HG02970 (cell line): ENCODE results near the gene ETV1.
A peak's percentile ranks its signal among the peaks of the same experiment; 100 is the strongest.

Experiments used
- ATAC-seq: cut with Tn5 transposase; IDR thresholded peaks from one replicate; pipeline ENCODE4 v1.9.1; 2021; ENCODE audit warnings: mild to moderate bottlenecking, moderate library complexity, moderate number of reproducible peaks; ENCODE audit not compliant: unreplicated experiment, low FRiP score

The ETV1 gene

DNA sequence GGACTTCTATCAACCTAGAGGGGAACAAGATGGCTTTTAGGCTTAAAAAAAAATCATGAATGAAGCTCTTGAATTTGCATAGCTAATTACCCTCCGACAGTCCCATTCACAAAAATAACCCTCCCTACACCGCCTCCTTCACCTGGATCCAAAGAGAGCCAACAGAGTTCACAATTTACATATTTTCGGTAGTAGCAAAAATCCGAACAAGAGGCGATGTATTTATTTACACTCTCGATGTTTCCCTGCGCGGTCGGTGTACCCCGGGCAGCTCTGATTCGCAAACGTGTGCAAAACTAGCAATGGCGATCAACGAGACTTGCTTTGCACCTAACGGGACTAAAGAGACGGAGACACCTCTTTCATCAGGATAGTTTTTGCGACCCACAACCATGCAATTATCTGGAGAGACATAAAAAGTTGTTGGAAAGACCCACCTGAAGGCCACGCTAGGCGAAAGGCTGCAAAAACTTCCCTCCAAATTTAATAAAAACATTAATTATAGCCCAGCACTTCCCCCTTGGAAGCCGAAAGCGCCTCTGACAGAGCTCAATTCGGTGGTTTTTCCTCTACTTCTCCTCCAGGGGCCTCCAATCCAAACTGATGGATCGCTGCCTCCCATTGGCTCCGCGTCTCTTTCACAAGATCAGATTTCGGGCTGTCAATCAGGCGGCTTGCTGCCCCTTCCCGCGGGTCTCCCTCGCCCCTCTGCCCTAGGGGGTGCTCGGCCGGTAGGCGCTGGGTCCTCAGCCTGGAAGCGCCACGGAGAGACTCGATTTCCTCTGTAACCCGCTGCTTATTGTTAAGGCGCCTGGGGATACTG is at the start of gene ETV1:
TSS of gene ETV1 (minus strand) at position 541 of the 823 bp plus-strand sequence. CDS start 614 bp downstream, outside the sequence.
- no peak for ATAC-seq

GRCh38 chr7:14024406-14024805 is 34.9 kb upstream of the ETV1 start:
- no peak for ATAC-seq

DNA sequence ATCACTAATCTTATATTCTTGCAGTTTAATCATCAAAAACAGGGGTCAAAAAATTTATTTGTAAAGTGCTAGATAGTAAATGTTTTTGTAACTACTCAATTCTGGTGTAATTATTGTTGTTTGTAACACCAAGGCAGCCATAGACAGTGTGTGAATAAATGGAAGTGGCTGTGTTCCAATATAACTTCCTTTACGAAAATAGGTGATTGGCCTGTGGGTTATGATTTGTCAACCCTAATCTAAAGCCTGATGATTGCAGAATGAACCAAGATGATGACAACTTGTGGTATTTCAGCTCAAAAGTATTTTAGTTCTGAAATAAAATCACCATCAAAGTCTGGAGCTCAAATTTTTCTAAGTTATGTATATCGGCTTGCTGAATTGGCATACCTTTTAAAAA is 34.4 kb upstream of the ETV1 start:
- no peak for ATAC-seq

DNA sequence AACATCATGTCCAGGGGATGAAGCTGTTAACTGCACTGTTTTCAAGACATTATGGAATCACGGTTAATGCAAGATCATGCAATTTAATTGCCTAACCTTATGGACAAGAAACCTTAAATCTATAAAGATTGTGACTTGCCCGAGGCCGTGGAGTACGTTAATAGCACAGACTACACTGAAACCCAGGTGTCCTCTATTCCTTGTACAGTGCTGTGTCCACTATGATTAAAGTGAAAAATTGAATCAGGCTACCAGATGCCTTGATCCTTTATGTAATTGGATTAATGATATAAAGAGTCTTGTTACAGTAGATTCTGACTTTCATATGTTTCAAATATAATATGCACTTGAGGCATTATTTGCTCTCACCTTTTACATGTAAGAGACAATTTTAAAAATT is 33.9 kb upstream of the ETV1 start:
- ATAC-seq: no peak

DNA sequence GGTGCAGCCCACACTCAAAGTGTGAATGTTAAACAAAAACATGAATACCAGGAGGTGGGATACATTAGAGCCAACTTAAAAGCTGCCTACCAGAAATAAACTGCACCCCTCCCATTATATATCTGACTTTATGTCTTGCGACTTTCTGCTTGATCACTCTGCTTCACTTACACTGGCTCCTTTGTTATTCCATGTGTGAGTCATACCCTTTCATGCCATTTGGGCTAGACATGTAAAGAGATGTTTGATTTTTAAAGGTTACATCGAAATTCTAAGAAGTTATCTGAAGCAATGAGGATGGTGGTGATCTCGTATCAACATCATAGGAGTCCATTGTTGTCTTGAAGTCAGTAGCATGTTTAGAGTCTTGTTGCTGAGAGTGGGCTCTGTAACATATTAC is 31.6 kb upstream of the ETV1 start:
- ATAC-seq: no peak

DNA sequence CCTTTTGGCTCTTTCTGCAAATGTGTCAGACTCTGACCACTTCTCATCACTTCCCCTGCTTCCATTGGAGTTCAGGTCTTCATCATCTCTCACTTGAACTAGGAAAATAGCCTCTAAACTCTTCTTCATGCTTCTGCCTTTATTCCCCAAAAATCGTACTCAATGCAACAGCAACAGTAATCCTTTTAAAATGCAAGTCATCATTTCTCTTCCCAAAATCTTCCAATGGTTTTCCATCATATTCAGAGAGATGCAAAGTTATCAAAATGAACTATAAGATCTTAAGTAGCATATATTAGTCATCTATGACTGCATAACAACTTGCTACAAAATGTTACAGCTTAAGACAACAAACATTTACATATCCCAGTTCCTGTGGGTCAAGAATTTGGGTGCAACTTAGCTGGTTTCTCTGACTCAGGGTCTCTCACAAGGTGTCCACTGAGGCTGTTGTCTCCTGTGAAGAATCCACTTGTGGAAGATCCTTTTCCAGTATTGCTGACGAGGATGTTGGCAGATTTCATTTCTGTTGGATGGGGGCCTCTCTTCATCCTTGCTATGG is 31.0 kb upstream of the ETV1 start:
- no peak for ATAC-seq

GRCh38 chr7:14018751-14019150 is 29.3 kb upstream of the ETV1 start:
- no peak for ATAC-seq

DNA sequence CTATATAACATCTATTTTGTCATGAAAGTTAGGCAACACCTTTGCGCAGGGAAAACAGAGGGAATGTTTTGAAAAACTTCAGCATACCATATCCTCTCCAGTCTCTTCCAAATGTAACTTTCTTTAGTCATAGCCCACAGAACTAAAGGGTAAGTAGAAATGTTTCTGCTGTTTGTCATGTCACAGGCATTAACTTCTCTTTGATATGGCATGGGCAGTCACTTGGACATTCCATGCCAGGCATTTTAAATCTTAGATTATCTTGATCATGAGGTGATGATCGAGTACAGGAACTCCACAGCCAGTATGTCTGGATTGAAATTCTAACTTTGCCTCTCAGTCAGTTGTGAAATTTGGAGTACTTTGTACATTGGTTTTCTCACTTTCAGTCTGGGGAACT is 27.5 kb upstream of the ETV1 start:
- ATAC-seq: no peak

DNA sequence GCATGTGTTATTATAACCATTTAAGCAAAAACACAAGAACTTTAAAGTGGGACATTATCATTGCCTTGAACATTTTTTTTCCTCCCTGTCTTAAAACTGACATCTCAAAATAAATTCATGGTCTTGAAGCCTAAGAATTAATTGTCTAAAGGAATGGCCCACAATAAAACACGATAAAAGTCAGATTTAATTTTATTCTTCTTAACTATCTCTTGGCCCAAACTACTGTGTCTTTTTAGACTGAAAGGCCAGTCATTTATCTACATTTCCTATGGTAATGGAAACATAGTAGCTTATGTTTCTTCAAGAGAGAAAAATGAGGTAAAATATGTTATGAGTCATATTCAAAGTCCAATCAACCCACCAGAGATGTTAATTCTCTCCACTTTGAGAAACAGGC is 24.4 kb upstream of the ETV1 start:
- ATAC-seq: no peak

DNA sequence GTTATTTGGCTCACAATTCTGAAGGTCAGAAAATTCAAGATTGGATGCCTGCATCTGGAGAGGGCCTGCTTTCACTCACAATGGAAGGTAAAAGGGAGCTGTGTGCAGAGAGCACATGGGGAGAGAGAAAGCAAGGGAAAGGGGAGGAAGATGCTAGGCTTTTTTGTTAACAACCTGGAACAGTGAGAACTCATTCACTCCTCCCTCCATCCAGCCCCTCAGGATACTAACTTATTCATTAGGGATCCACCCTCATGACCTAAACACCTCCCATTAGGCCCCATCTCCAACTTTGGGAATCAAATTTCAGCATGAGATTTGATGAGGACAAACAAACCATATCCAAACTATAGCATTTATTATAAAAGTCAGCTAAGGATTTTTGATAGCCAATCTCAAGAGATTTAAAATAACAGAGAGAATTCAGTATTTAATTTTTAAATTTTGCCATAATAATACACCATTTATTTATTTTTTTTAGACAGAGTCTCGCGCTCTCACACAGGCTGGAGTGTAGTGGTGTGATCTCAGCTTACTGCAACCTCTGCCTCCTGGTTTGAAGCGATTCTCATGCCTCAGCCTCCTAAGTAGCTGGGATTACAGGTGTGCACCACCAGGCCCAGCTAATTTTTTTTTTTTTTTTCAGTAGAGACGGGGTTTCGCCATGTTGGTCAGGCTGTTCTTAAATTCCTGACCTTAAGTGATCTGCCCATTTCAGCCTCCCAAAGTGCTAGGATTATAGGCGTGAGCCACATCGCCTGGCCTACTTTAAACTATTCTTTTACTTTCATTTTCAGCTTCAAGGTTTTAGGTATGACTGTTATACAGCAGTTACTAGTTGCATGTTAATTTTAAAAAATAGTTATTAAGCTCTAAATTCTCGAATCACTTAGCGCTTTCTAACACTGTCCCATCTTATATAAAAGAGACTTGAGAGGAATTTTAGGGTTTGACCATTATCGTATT is 20.3 kb upstream of the ETV1 start:
- no peak for ATAC-seq

- ATAC-seq: no peak
Measured at GRCh38 chr7:14001139-14001538, 11.7 kb upstream of the ETV1 start.

GRCh38 chr7:14000247-14000646 is 10.8 kb upstream of the ETV1 start:
- ATAC-seq: no peak

GRCh38 chr7:13998866-13999265 is 9.4 kb upstream of the ETV1 start:
- ATAC-seq: no peak

GRCh38 chr7:13992596-13992964 is 3.1 kb upstream of the ETV1 start:
- no peak for ATAC-seq

DNA sequence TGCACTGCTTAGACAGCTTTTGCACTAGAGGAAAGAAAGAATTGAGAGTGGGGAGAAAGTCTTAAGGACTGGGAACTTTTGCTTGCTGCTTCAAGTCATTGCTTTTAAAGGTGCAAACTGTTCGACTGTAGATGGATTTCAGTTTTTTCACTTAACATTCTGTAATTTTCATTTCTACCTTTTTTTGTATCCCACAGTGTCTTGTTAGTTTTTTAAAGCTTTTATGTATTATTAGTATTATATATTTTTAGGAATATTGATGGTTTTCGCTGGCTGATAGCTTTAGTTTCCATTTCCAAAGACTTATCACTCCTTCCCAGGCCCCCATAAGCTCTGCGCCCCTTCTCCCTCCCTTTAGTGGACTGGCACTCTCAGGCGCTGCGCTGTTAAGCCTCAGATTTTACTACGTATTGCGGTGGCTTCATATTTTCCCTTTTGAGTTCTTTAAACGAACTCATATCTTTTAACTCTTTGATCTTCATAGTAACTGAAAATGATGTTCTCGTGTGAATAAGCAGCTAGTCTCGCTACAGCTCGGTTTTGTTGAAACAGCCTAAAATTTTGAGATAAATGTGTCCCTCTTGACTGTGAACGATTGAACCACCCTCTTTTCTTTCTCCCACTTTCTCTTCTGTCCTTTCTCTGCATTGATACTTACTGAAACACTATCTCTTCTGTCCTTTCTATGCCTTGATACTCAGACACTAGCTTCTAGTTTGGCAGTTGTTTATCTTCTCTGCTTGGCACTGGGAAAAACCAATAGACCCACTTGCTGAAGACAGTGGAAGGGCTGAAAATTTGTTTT is 2.5 kb upstream of the ETV1 start:
- ATAC-seq: no peak

DNA sequence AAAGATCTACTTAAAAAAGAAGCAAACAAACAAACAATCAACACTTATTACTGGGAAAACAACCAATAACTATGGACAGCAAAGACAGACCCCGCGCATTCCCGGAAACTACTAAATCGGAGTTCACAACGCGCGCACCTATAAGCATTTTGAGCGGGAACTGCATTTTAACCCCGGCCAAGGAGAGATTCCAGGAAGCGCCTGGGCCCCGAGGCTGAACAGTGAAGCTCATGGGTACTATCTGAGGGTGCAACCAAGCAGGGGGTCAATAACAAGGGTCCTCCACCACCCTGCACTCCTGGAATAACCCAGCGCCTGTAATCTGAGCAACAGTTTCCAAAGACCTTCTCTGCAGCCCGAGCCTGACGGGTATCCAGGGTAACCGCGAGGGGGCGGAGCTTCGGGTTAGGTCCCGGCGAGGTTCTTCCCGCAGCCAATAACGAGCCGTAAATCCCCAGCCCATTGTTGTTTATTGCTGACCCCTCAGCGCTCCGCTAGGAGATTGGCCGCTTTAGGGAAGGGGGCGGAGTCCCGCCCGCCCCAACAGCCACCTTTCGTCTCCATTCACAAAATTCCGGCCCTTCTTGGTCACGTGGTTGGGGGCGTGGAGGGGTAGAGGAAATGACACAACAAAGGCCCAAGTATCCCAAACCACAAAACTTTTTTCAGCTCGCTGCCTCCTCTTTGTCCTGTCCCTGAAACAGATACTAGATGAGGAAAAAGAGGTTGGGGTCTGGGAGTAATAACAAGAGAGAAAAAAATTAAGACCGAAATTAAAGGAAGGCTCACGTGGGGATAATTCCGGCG is 1.7 kb upstream of the ETV1 start:
- ATAC-seq: peak; percentile 80

DNA sequence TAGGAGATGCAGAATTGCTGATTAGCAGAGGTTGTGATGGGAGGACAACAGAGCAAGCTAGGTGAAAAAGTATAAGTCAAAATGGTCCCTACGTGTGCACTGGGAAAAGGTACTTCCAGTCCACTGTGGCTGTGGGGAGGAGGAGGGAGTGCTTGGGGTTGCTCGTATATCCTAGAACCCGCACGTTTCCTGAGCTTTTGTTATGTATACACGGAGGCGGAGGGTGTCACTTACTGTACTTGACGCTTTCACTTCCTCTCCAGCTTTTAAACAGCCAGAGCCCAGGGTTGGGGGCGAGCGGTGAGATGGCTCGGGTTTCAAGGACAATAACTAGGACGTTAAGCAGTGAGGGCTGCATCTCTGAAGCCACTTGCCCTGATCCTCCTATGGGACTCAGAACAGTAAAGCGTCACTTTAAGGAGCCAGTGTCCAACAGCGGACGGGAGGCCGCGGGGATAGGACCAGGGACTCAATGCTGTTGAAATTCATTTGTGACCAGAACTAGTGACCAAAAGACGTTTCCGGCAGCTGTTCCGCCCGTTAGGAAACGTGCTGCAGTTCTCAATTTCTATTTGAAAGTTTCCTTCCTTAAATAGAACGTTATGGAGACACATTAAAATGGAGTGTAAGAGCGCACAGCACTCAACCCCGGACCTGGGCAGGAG is 985 bp upstream of the ETV1 start:
- ATAC-seq: peak; percentile 36

GRCh38 chr7:13989949-13990305 is 461 bp upstream of the ETV1 start:
- no peak for ATAC-seq

DNA sequence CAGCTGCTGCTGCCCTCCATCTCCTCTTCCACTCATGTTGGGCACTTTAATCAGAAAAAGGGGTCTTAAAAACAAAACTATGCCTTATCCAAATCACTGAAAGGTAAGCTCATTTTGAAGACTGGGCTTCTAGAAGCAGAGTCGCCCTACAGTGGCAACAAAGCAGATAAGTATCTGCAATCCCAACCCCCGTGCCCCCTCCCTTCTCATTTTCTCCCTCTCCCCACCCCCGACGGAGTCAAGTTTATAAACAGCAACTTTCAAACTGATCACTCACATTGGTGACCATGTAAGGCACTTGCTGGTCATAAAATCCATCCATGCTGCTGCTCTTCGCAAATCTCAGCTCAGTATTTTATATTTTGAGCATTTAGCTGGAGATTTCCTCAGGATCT is 738 bp downstream of the ETV1 start:
- ATAC-seq: no peak
